Endodermal cell (in vitro differentiated cells): ENCODE measurements around the gene DEK. TPM values are rescaled to one million over a fixed set of nuclear protein-coding genes. Genes with fewer than 3 reads are reported as not detected.
A peak's percentile ranks its signal among the peaks of the same experiment; 100 is the strongest.

Experiments used
- DNase-seq: peaks from one replicate; pipeline ENCODE4 v3.0.0-alpha.2; 2017
- H3K27ac ChIP-seq: 2 replicates; pipeline ENCODE4 v1.5.1; 2013; ENCODE audit warnings: mild to moderate bottlenecking, low read depth, low read length, moderate library complexity
- H3K27me3 ChIP-seq: 2 replicates; pipeline ENCODE4 v1.6.1; 2013; ENCODE audit warnings: mild to moderate bottlenecking, low read length, moderate library complexity; ENCODE audit not compliant: insufficient read depth, control insufficient read depth, poor library complexity, severe bottlenecking
- H3K36me3 ChIP-seq: 2 replicates; pipeline ENCODE4 v1.7.0; 2013; ENCODE audit warnings: mild to moderate bottlenecking, low read length, moderate library complexity; ENCODE audit not compliant: control insufficient read depth, insufficient read depth
- H3K4me1 ChIP-seq: one replicate; pipeline ENCODE4 v1.7.0; 2013; ENCODE audit warnings: low read length; ENCODE audit not compliant: control insufficient read depth, insufficient read depth
- H3K4me3 ChIP-seq: 2 replicates; pipeline ENCODE4 v1.5.1; 2013; ENCODE audit warnings: mild to moderate bottlenecking, low read length, moderate library complexity
- H3K9ac ChIP-seq: 2 replicates; pipeline ENCODE4 v1.6.1; 2013; ENCODE audit warnings: mild to moderate bottlenecking, low read length, moderate library complexity; ENCODE audit not compliant: poor library complexity, severe bottlenecking; ENCODE audit errors: extremely low read depth
- H3K9me3 ChIP-seq: 2 replicates; pipeline ENCODE4 v1.6.1; 2013; ENCODE audit warnings: mild to moderate bottlenecking, low read length, moderate library complexity; ENCODE audit not compliant: control insufficient read depth
- H3K27ac Mint-ChIP-seq: 2 replicates; pipeline ENCODE4 v1.8.0; 2020; ENCODE audit warnings: mixed read lengths
- H3K27me3 Mint-ChIP-seq: 2 replicates; pipeline ENCODE4 v1.8.0; 2021; ENCODE audit warnings: mild to moderate bottlenecking, mixed read lengths; ENCODE audit not compliant: insufficient read depth
- H3K36me3 Mint-ChIP-seq: 2 replicates; pipeline ENCODE4 v1.8.0; 2020; ENCODE audit warnings: low read depth, mixed read lengths
- H3K4me1 Mint-ChIP-seq: 2 replicates; pipeline ENCODE4 v1.8.0; 2020; ENCODE audit warnings: mixed read lengths
- H3K4me3 Mint-ChIP-seq: 2 replicates; pipeline ENCODE4 v1.8.0; 2020; ENCODE audit warnings: mild to moderate bottlenecking, moderate library complexity, mixed read lengths
- H3K9me3 Mint-ChIP-seq: 2 replicates; pipeline ENCODE4 v1.8.0; 2020; ENCODE audit warnings: mild to moderate bottlenecking, mixed read lengths
- WGBS, 2 experiments: methylation state at CpG; one replicate each; pipeline versions ENCODE4 v1.1.5 to v1.1.7; 2013; ENCODE audit warnings: missing lambda C conversion rate in 2 of 2, mixed read lengths in 1 of 2; ENCODE audit not compliant: insufficient coverage in 1 of 2, insufficient read length in 1 of 2; 5-methylcytosine and 5-hydroxymethylcytosine counted together
- total RNA-seq, 2 donors: library from RNA; stranded (reverse); fragmentation: NEBNext Ultra II Directional in 1 of 2; extraction: Animal tissue kit (Norgen Biotek cat#: 25700) in 1 of 2; gene quantifications; 2 replicates in 1 of 2; 3 replicates in 1 of 2; pipeline ENCODE4 v1.2.1, GENCODE V29; 2021
- TF ChIP-seq, protein P1 (sequence below): fragments of 200-600 bp; sonication (generic); conservative IDR thresholded peaks from 2 replicates; pipeline ENCODE4 v1.5.0; 2021; ENCODE audit warnings: antibody characterized with exemption, mild to moderate bottlenecking

Gene DEK
- total RNA-seq, 2 donors from 2014 or later = 139 to 171 TPM

DNA sequence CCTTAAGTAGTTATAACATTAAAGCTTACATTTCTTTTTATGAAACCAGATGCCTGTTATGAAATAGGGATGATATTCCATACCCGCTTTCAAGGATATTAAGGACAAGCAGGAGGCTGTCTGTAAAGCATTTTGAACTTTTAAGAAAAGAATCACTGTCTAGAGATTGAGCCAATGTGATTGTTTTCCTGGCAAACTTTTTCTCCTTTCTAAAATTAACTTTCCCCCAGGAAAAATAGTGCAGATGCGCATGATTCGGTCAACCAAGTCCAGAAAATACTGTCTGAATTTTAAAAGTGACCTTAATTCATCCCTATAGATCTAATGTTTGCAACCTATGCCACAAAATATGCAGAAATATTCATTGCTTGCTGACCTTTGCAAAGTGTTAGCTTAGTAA lies 15.1 kb upstream of the DEK start:
- Mint-ChIP-seq H3K4me1 (peaks cover 9% of the 10 kb centered on the region), H3K27me3 (peaks cover 57% of the 10 kb centered on the region), H3K36me3 (no peaks in the 10 kb centered on the region), H3K9me3 (no peaks in the 10 kb centered on the region), H3K4me3 (no peak overlapping the region), H3K27ac (no peak overlapping the region)
- H3K4me1 ChIP-seq = no peaks in the 10 kb centered on the region
- no peaks in the 10 kb centered on the region for H3K9me3 ChIP-seq
- TF ChIP-seq, protein P1, sequence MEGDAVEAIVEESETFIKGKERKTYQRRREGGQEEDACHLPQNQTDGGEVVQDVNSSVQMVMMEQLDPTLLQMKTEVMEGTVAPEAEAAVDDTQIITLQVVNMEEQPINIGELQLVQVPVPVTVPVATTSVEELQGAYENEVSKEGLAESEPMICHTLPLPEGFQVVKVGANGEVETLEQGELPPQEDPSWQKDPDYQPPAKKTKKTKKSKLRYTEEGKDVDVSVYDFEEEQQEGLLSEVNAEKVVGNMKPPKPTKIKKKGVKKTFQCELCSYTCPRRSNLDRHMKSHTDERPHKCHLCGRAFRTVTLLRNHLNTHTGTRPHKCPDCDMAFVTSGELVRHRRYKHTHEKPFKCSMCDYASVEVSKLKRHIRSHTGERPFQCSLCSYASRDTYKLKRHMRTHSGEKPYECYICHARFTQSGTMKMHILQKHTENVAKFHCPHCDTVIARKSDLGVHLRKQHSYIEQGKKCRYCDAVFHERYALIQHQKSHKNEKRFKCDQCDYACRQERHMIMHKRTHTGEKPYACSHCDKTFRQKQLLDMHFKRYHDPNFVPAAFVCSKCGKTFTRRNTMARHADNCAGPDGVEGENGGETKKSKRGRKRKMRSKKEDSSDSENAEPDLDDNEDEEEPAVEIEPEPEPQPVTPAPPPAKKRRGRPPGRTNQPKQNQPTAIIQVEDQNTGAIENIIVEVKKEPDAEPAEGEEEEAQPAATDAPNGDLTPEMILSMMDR = no peak
- H3K27me3 ChIP-seq = peaks cover 58% of the 10 kb centered on the region
- no peak overlapping the region for H3K4me3 ChIP-seq
- DNase-seq = no peak
- H3K9ac ChIP-seq = no peak overlapping the region
- no peaks in the 10 kb centered on the region for H3K36me3 ChIP-seq
- H3K27ac ChIP-seq = no peak overlapping the region
- WGBS, 2 experiments = 93 to 94% methylated on average over 2 to 3 of the region's 3 CpGs

DNA sequence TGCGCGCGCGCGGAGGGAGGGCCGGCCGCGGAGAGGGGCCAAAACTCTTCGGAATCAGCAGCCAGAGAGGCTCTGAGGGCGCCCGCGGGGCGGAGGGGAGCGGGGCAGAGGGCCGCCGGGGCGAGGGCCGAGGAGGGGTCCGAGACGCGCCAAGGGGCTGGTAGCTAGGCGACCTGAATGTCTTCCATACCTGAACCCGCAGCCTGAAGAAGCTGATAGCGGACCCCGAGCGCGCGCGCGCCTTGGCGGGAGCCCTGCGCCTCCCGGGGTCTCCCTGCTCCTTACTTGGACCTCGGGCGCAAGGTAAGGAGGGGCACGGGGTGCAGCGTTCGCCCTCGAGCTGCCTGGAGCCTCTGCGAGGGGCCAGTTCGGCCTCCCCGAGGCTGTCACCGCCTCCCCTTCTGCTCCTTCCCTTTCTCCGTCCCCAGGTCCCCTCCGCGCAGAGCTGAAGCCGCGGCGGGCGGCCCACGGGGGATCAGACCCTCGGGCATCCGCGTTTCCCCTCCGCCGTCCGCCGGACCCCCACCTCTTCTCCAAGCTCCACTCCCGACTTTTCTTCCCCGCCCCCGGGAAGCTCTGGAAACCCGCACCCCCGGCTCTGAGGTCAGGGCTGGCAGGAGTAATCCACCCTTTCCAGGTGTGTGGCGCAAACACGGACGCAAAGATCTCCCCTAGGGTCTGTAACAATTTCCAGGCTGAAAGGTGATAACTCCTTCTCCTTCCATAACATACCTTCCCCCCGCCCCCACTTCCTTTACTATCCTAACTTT lies 13.1 kb upstream of the DEK start:
- H3K4me3 Mint-ChIP-seq = peak overlapping the region; percentile 66
- Histone ChIP-seq H3K9me3 (no peaks in the 10 kb centered on the region), H3K36me3 (no peaks in the 10 kb centered on the region), H3K27ac (no peak overlapping the region), H3K9ac (no peak overlapping the region), H3K4me1 (no peaks in the 10 kb centered on the region), H3K27me3 (peaks cover 58% of the 10 kb centered on the region), H3K4me3 (peak overlapping the region; percentile 74)
- 2% methylated on average over 21 to 67 of the region's 67 CpGs for WGBS, 2 experiments
- no peak overlapping the region for H3K27ac Mint-ChIP-seq
- TF ChIP-seq, protein P1 = no peak
- H3K9me3 Mint-ChIP-seq = no peaks in the 10 kb centered on the region
- H3K36me3 Mint-ChIP-seq = no peaks in the 10 kb centered on the region
- DNase-seq = peak; percentile 84
- peaks cover 62% of the 10 kb centered on the region for H3K27me3 Mint-ChIP-seq
- peaks cover 9% of the 10 kb centered on the region for H3K4me1 Mint-ChIP-seq

DNA sequence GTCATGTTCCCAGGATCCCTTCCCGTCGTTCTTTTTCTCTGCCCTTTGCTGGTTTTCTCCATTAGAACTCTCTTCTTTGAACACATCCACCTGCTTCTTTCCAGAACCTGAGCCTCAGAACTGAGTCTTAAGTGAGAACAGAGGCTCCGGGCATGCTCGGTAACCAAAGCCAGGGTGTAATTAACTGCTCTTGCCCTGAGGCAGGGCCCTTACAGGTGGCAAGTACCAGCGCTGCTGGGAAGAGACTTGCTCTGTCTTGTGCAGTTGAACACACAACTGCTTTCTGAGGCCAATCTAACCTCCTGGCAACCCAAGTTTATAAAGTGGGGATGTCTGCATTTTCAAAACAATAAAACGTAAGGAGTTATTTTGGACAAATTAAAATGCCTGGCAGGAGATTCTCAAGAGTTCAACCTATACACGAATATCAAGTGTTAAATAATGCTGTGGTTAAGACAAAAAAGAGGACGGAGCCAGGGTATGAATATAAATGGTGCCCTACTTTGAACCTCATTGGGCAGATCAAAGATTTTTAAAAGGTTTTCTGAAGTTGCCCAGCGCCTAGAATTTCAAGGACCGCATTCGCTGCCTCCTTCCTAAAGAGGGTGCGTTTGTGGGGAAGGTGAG lies 12.4 kb upstream of the DEK start:
- no peak for DNase-seq

More for the DNA sequence above, 12.4 kb upstream of the DEK start:
- Mint-ChIP-seq H3K4me3 (peak overlapping the region; percentile 66), H3K9me3 (no peaks in the 10 kb centered on the region), H3K27me3 (peaks cover 60% of the 10 kb centered on the region), H3K36me3 (no peaks in the 10 kb centered on the region), H3K4me1 (peaks cover 9% of the 10 kb centered on the region), H3K27ac (no peak overlapping the region)
- Histone ChIP-seq H3K27ac (no peak overlapping the region), H3K9me3 (no peaks in the 10 kb centered on the region), H3K27me3 (peaks cover 58% of the 10 kb centered on the region), H3K4me3 (peak overlapping the region; percentile 74), H3K4me1 (no peaks in the 10 kb centered on the region), H3K9ac (no peak overlapping the region), H3K36me3 (no peaks in the 10 kb centered on the region)
- TF ChIP-seq, protein P1 = no peak
- WGBS, 2 experiments = 19 to 35% methylated on average over 9 to 12 of the region's 12 CpGs
